ENCODE measurements around the gene ABTB2.

Gene ABTB2

DNA sequence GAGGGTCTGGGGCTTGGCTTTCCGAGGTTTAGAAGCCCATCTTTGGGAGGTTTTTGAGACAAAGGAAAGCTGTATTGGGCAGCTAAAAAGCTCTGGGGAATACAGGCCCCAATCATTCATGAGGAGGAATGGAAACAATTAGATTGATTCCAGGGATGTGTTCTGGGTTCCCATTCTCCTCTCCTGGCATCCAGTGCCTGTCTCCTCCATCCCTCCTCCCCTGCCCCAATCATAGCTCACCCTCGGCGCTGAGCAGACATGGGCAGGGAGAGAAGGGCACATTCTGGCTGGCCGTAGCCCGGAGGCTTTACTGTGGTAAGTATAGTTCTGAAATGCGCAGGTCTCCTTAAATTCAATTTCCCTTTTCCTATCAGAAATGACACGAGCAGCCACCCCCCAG is 42.4 kb downstream of the ABTB2 start:
- DNase-seq (ENCODE audit: low read depth in 2 of 2): no peak

- no peak for DNase-seq (ENCODE audit: low read depth in 2 of 2)
These were observed 42.9 kb downstream of the ABTB2 start for GRCh38 chr11:34314936-34315335.

DNA sequence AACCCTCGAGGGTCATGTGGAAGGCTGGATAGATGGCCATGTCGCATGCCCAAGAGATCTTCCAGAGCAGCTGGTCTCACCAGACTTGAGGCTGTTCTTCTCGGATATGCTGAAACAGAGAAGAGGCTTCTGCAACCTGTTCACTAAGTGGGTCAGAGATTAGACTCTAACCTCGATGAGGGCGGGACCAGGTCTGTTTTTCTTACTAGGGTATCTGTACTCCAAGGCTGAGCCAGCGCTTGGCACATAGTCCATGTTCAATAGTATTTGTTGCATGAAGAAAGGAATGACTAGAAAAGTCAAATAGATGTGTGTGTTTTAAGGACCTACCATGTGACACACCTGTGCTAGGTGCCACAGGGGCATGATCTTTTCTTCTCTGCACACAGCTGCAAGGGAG is 43.6 kb downstream of the ABTB2 start:
- no peak for DNase-seq (ENCODE audit: low read depth in 2 of 2)

DNA sequence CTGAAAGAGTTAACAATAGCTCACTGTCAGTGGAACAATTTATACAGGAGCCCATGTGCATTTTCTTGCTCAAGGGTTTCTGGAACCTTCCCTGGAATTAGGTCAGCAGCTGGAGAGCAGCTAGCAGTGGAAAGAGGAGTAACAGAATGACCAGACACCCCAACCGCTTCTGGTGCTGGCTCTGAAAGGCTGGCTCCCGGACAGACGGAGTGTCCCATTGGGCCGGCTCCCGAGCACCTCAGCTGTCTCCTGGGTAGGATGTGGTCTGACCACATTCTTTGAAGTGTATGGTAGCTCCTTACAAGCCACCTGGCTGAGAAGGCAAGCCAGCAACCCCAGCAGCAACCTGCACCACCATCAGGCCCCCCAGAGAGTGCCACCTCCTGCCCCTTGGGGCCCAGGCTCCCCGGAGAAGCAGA is 44.7 kb downstream of the ABTB2 start:
- no peak for DNase-seq (ENCODE audit: low read depth in 2 of 2)

DNA sequence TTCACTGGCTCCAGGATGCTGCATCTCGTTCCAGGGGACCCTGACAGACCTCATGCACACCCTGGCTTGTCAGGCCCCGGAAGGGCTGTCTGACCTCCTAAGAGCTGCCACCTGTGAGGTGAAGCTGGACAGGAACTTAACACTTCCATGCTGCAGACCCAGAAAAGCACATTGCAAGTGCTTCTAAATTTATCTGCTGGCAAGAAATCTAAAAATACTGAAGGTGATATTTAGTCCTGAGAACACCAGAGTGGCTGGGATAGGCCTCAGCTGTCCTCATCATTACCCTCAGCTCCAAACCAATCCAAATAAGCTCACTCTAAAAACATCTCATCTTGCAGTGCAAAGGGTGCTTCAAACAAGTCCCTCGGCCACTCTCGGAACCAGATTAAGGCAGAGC is 46.7 kb downstream of the ABTB2 start:
- no peak for DNase-seq (ENCODE audit: low read depth in 2 of 2)

GRCh38 chr11:34309965-34310364 is 47.8 kb downstream of the ABTB2 start:
- no peak for DNase-seq (ENCODE audit: low read depth in 2 of 2)

- no peak for DNase-seq (ENCODE audit: low read depth in 2 of 2)
These were observed 48.8 kb downstream of the ABTB2 start for GRCh38 chr11:34308913-34309585.

GRCh38 chr11:34308049-34308912 is 49.5 kb downstream of the ABTB2 start:
- DNase-seq (ENCODE audit: low read depth in 2 of 2): no peak

- DNase-seq (ENCODE audit: low read depth in 2 of 2): no peak
These were observed 52.0 kb downstream of the ABTB2 start for GRCh38 chr11:34305780-34306179.

- DNase-seq (ENCODE audit: low read depth in 2 of 2): no peak
These were observed 52.6 kb downstream of the ABTB2 start for GRCh38 chr11:34305193-34305592.

DNA sequence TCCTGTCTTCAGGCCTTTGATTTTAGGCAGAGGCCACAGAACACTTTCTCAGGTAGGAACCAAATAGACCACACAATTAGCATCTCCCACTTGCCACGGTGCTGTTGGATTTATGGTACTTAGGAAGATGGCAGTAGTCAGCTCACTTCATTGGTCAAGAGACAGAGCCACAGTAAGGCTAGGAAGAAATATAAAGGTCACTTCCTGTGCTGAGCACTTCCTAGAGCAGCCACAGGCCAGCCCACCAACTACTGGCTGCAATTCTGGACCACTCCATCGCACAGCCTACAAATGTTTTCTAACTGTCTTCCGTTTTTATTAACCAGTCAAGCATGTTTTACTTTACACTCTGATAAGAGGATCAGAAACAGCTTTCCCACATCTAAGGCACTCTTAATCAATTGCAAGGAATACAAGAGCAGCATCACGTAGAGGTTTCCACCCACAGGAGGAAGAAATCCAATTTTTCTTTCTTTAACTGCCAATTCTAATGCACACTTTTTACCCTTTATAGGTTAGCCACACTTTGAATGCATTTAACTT is 54.7 kb downstream of the ABTB2 start:
- no peak for DNase-seq (ENCODE audit: low read depth in 2 of 2)

DNA sequence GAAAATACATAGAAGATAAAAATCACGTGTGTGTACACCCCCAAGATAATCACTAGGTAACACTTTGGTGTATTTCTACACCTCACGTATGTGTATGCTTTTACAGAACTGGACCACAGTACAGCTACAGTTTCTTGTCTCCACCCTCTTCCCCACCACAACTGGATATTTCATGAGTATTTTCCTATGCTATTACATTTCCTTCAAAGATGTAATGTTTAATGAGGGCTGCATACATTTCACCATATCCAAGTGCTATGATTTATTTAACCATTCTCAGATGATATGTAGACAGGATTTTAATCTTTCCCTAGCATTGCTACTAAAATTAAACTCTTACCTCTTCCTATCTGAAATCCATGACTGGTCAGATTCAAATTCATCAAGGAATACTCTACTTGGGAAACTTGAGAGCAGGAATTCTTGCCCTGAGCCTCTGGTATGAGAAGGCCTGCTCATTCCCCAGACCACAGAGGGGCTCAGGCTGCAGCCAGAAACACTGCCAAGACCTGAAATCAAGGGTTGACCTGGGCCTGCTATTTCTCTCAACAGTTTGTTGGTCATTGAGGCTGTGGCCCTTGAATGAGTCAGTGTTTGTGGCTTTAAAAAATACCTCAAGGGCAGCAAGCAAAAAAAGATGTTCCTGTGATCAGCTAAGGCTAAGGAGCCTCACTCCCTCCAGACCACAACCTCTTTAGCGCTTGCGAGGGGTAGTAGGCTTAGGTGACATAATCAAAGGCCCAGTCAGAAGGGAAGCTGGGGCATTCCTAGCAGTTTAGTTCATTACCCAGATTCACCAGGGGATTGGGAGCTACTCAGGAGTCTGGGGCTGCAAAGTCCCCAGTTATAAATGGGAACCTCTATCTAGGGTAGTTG is 55.5 kb downstream of the ABTB2 start:
- DNase-seq (ENCODE audit: low read depth in 2 of 2): no peak

GRCh38 chr11:34300926-34301295 is 56.9 kb downstream of the ABTB2 start:
- DNase-seq (ENCODE audit: low read depth in 2 of 2): no peak

GRCh38 chr11:34300026-34300925 is 57.5 kb downstream of the ABTB2 start:
- DNase-seq (ENCODE audit: low read depth in 2 of 2): no peak

- DNase-seq (ENCODE audit: low read depth in 2 of 2): no peak
These were observed 58.4 kb downstream of the ABTB2 start for GRCh38 chr11:34299284-34299972.

- DNase-seq (ENCODE audit: low read depth in 2 of 2): no peak
These were observed 58.9 kb downstream of the ABTB2 start for GRCh38 chr11:34298871-34299270.

DNA sequence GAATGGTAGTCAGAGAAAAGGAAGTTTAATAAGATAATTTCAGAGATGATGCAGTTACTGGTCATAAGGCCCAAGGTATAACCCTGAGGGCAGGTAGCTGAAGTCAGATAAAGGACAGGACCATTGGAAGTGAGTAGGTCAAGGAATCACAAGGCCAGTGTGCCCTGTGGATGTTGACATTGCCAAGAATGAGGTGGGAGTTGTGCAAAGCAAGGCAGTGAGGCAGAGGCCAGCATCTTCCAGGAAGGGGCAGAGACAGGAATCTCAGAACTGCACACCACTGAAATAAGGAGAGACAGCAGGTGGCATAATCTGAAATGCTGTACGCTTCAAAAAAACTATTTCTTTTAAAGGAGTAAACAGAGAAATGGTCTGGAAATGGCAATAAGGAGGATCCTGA is 61.4 kb downstream of the ABTB2 start:
- no peak for DNase-seq (ENCODE audit: low read depth in 2 of 2)

DNA sequence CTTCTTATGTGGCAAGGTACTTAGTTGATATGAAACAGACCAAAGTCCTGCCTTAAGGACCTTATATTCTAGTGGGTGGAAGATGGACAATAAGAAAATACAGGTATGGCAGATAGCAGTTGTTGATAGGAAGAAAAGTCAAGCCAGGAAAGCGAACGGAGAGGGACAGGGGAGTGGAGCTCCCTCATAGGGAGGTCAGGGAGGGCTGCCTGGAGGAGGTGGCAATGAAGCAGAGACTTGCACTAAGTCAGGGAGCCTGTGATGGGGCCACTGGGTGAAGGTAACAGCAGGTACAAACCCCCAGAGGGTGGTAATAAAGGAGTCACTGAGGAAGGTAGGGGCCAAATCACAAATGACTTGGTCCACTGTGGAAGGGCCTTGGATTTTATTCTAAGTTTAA is 65.3 kb downstream of the ABTB2 start:
- no peak for DNase-seq (ENCODE audit: low read depth in 2 of 2)

- no peak for DNase-seq (ENCODE audit: low read depth in 2 of 2)
These were observed 65.7 kb downstream of the ABTB2 start for GRCh38 chr11:34292111-34292510.

DNA sequence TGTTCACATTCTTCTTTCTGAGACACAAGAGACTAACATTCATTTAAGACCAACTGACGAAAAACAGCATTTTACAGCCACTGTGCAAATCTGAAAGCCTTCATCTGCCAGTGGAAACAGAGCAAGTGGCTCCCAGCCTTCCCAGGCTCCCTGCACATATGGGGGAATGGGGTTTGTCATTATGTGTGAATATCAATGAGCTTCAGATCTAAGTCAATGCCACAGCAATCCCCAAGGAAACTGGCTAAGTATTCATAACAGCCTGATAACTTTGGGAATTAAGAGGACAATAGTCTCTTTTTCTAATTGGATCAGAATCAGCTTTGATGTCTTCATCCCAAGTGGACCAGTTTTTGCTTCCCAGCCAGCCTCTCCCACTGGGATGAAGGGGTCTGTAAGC is 66.9 kb downstream of the ABTB2 start:
- no peak for DNase-seq (ENCODE audit: low read depth in 2 of 2)
